Measurements from ENCODE around the gene EDEM1. TPM values are rescaled to one million over a fixed set of nuclear protein-coding genes. Genes with fewer than 3 reads are reported as not detected.

Gene EDEM1
- total and polyA plus RNA-seq, 10 of the 15 experiments (the other 5 are each of a cell fraction or from before 2014, with no cell fraction given), result 18.9 to 138 (median 57.5) TPM

GRCh38 chr3:5149306-5149880 lies 38.1 kb upstream of the EDEM1 start:
- CTCF ChIA-PET, result interaction anchor here (0.8 to 1.5 kb wide), 3 partner anchors 11 to 47 kb away, joined by 3 to 4 read pairs (median 3); no protein-coding TSS in a partner anchor

More at GRCh38 chr3:5149306-5149880, 38.1 kb upstream of the EDEM1 start:
- TF ChIP-seq ZBTB33 (IDR thresholded peaks at IDR 0.05) (no peak), ESRRA (IDR thresholded peaks at IDR 0.05; ENCODE audit: low read length) (no peak), PKNOX1 (IDR thresholded peaks at IDR 0.05) (no peak), ZNF217 (IDR thresholded peaks at IDR 0.05) (no peak), CEBPZ (IDR thresholded peaks at IDR 0.05; ENCODE audit: low read depth, low read length) (no peak), EP300 (IDR thresholded peaks at IDR 0.05; ENCODE audit: borderline replicate concordance in 1 of 2, control insufficient read depth in 1 of 2, low read depth in 2 of 2, low read length in 2 of 2) (no peak), NBN (IDR thresholded peaks at IDR 0.05) (no peak), IRF4 (IDR thresholded peaks at IDR 0.05; ENCODE audit: low read depth, low read length) (0 out of 2 replicates have a peak, but pooled peaks have one; percentile 6), KDM1A (IDR thresholded peaks at IDR 0.05; ENCODE audit: borderline replicate concordance) (no peak), ZNF622 (IDR thresholded peaks at IDR 0.05) (no peak), EZH2 (IDR thresholded peaks at IDR 0.05; ENCODE audit: borderline replicate concordance, control insufficient read depth, low read depth, low read length) (no peak), NFIC (IDR thresholded peaks at IDR 0.05; ENCODE audit: low read depth, low read length) (no peak), SRF (IDR thresholded peaks at IDR 0.05; ENCODE audit: low read depth in 2 of 2, low read length in 2 of 2) (peak in 1 of 2 experiments; percentile 38; a peak in 1 of 4 replicates), HSF1 (IDR thresholded peaks at IDR 0.05; ENCODE audit: low read depth, low read length) (no peak)
- 75% methylated on average over 7 of the region's 7 CpGs for WGBS (ENCODE audit: insufficient coverage, insufficient replicate concordance, low lambda C conversion rate, missing lambda C conversion rate)
- Histone ChIP-seq H3K4me3 (no peak overlapping the region), H3K79me2 (ENCODE audit: control insufficient read depth, insufficient read depth, low read length) (peaks cover 87% of the 10 kb centered on the region), H3K36me3 (ENCODE audit: control insufficient read depth in 2 of 2, insufficient read depth in 2 of 2, low read length in 1 of 2) (peaks cover 6% of the 10 kb centered on the region in 2 experiments), H3K9ac (ENCODE audit: control insufficient read depth, insufficient read depth, low read length) (no peak overlapping the region), H3K27me3 (replicated peaks in 1 of 2; ENCODE audit: control insufficient read depth in 2 of 2, insufficient read depth in 2 of 2, low read length in 1 of 2) (no peaks in the 10 kb centered on the region), H3K4me2 (ENCODE audit: control insufficient read depth, insufficient read depth) (no peak overlapping the region; the same call in 1 of the 2 replicates), H3K4me1 (ENCODE audit: control insufficient read depth, insufficient read depth, low read length) (peaks cover 11% of the 10 kb centered on the region), H2AFZ (ENCODE audit: control insufficient read depth, low read depth, low read length) (no peak overlapping the region), H3K9me3 (replicated peaks; ENCODE audit: control insufficient read depth, insufficient read depth, low read length) (peaks cover 33% of the 10 kb centered on the region), H3K27ac (ENCODE audit: control insufficient read depth, insufficient read depth) (peak overlapping the region; percentile 61), H4K20me1 (ENCODE audit: control insufficient read depth, insufficient read depth) (no peaks in the 10 kb centered on the region)
- RAD21 ChIA-PET (ENCODE audit: unreplicated experiment), result interaction anchor here (1.2 to 1.3 kb wide), 2 partner anchors 11 kb away, joined by 3 read pairs; no protein-coding TSS in a partner anchor
- DNase-seq (ENCODE audit: low read depth, low spot score) (no peak), ATAC-seq (peak; percentile 24), FAIRE-seq (no peak)
- BruUV-seq (replicated peaks), result no TSS peak
- intact Hi-C loops (cut with micrococcal nuclease; ENCODE audit: unreplicated experiment), result no loop called here
- POLR2A ChIA-PET, result interaction anchor here (0.7 to 2.5 kb wide), 2 partner anchors 16 to 37 kb away, joined by 3 to 8 read pairs; partner anchors contain the start of gene EDEM1
- in situ Hi-C loops (cut with MboI), result no loop called here
- SMC1A ChIA-PET (ENCODE audit: uncharacterized antibody, unreplicated experiment), result interaction anchor here (1.0 to 3.0 kb wide), 4 partner anchors 9 to 37 kb away, joined by 4 to 17 read pairs (median 6); no protein-coding TSS in a partner anchor

All from GM12878 (cell line).